HG03354 (cell line): ENCODE results near the gene NOTCH4.
"Not testable (repeated sequence)": the region's sequence is repeated elsewhere in the genome, so short reads cannot be mapped to it uniquely, and the experiment has no call there.

ENCODE experiments used
- ATAC-seq: cut with Tn5 transposase; IDR thresholded peaks from one replicate; pipeline ENCODE4 v1.9.1; 2021; ENCODE audit warnings: mild to moderate bottlenecking; ENCODE audit not compliant: unreplicated experiment, poor library complexity, severe bottlenecking

NOTCH4 gene

GRCh38 chr6:32223258-32224235, at the start of gene NOTCH4:
Gene NOTCH4 (minus strand): TSS chr6:32224067. CDS start chr6:32223928, 139 bp downstream.
- ATAC-seq: no peak

GRCh38 chr6:32271429-32271828, 47.6 kb upstream of the NOTCH4 start:
- ATAC-seq: no peak

- not testable (repeated sequence) for ATAC-seq
Measured at GRCh38 chr6:32268459-32268858, 44.6 kb upstream of the NOTCH4 start.

- ATAC-seq: no peak
Measured at GRCh38 chr6:32267035-32267434, 43.2 kb upstream of the NOTCH4 start.

GRCh38 chr6:32257262-32257661, 33.4 kb upstream of the NOTCH4 start:
- not testable (repeated sequence) for ATAC-seq

- peak; percentile 53 for ATAC-seq
Measured at GRCh38 chr6:32255199-32256153, 31.6 kb upstream of the NOTCH4 start.

- ATAC-seq: no peak
Measured at GRCh38 chr6:32254761-32255198, 30.9 kb upstream of the NOTCH4 start.

- ATAC-seq: no peak
Measured at GRCh38 chr6:32252331-32253009, 28.6 kb upstream of the NOTCH4 start.

- no peak for ATAC-seq
Measured at GRCh38 chr6:32249262-32249661, 25.4 kb upstream of the NOTCH4 start.

GRCh38 chr6:32247401-32247800, 23.5 kb upstream of the NOTCH4 start:
- no peak for ATAC-seq

- no peak for ATAC-seq
Measured at GRCh38 chr6:32244946-32245398, 21.1 kb upstream of the NOTCH4 start.

- ATAC-seq: no peak
Measured at GRCh38 chr6:32244270-32244669, 20.4 kb upstream of the NOTCH4 start.

GRCh38 chr6:32242318-32242813, 18.5 kb upstream of the NOTCH4 start:
- not testable (repeated sequence) for ATAC-seq

- ATAC-seq: no peak
Measured at GRCh38 chr6:32240686-32241085, 16.8 kb upstream of the NOTCH4 start.

- no peak for ATAC-seq
Measured at GRCh38 chr6:32239462-32239861, 15.6 kb upstream of the NOTCH4 start.

- no peak for ATAC-seq
Measured at GRCh38 chr6:32234934-32235333, 11.1 kb upstream of the NOTCH4 start.

- ATAC-seq: no peak
Measured at GRCh38 chr6:32226434-32226833, 2.6 kb upstream of the NOTCH4 start.

- no peak for ATAC-seq
Measured at GRCh38 chr6:32224696-32225095, 829 bp upstream of the NOTCH4 start.
